Esophagus squamous epithelium (tissue), 5 donors: ENCODE measurements around the gene RPS8. TPM values are rescaled to one million over a fixed set of nuclear protein-coding genes. Genes with fewer than 3 reads are reported as not detected.
"Not testable (repeated sequence)": the region's sequence is repeated elsewhere in the genome, so short reads cannot be mapped to it uniquely, and the experiment has no call there.

Experiments
- DNase-seq: peaks from one replicate; lab custom pipeline; 2025; lab: John Stamatoyannopoulos, UW
- H3K27ac ChIP-seq, 4 donors: fragments of 200-600 bp; sonication (generic); one replicate each; pipeline ENCODE4 v1.5.1; 2016 to 2019; ENCODE audit warnings: mild to moderate bottlenecking in 1 of 4
- H3K27me3 ChIP-seq, 4 donors: fragments of 200-600 bp; sonication (generic); 1 replicate in 3 of 4; 2 replicates in 1 of 4; pipeline versions ENCODE4 v1.5.1 to v1.6.0; 2017 to 2021; ENCODE audit warnings: antibody characterized with exemption in 1 of 4
- H3K36me3 ChIP-seq, 3 donors: fragments of 200-600 bp; sonication (generic); one replicate each; pipeline ENCODE4 v1.5.1; 2016 to 2019
- H3K4me1 ChIP-seq, 3 donors: fragments of 200-600 bp; sonication (generic); one replicate each; pipeline ENCODE4 v1.5.1; 2017 to 2019
- H3K4me3 ChIP-seq, 4 donors: fragments of 200-600 bp; sonication (generic); 1 replicate in 3 of 4; 2 replicates in 1 of 4; pipeline ENCODE4 v1.5.1; 2016 to 2019; ENCODE audit warnings: mild to moderate bottlenecking in 2 of 4, moderate library complexity in 1 of 4
- H3K9me3 ChIP-seq, 3 donors: fragments of 200-600 bp; sonication (generic); one replicate each; pipeline ENCODE4 v1.5.1; 2016 to 2019
- CTCF ChIP-seq, 6 experiments: fragments of 450-650 bp in 4 of 6; fragments of 200-600 bp in 2 of 6; sonication (generic) in 2 of 6; IDR thresholded peaks; one replicate each; pipeline ENCODE4 v1.5.1; 2016 to 2019; ENCODE audit warnings: antibody characterized with exemption in 6 of 6, mild to moderate bottlenecking in 4 of 6, moderate library complexity in 4 of 6
- POLR2A ChIP-seq, 4 donors: fragments of 450-650 bp; IDR thresholded peaks; one replicate each; pipeline ENCODE4 v1.6.1; 2017; ENCODE audit warnings: antibody characterized with exemption in 4 of 4, mild to moderate bottlenecking in 4 of 4, moderate library complexity in 3 of 4
- WGBS, 2 donors: methylation state at CpG; one replicate each; pipeline ENCODE4 v1.1.5; 2018; 5-methylcytosine and 5-hydroxymethylcytosine counted together
- intact Hi-C: fragments of 100-400 bp; cut with DNase I; formaldehyde crosslinking; loops from one replicate; pipeline ENCODE4 v1.15.0; 2022
- total RNA-seq, 4 donors: library from RNA; depleted of rRNA; stranded (reverse); fragments of >200 nt; gene quantifications; one replicate each; pipeline ENCODE4 v1.1.0, GENCODE V29; 2016
- donor health status: DM: yes; HTN: yes; CAD: no.

The RPS8 gene
- total RNA-seq, 4 donors from 2014 or later, result 1,915 to 3,855 (median 2,689) TPM

GRCh38 chr1:44821240-44821715, 45.9 kb downstream of the RPS8 start:
- DNase-seq, result no peak
- 87 to 97% methylated on average over 5 of the region's 9 CpGs for WGBS, 2 donors
- Histone ChIP-seq H3K27ac (peak overlapping the region in 3 of 4 donors; percentile 87 to 97 (median 91)), H3K36me3 (no peaks in the 10 kb centered on the region), H3K4me1 (peaks cover 10 to 44% (median 12%) of the 10 kb centered on the region in 3 donors), H3K4me3 (no peak overlapping the region), H3K27me3 (no peaks in the 10 kb centered on the region), H3K9me3 (no peaks in the 10 kb centered on the region)
- TF ChIP-seq CTCF (IDR thresholded peaks at IDR 0.05) (no peak), POLR2A (IDR thresholded peaks at IDR 0.05) (no peak)
- intact Hi-C loops, result no loop called here

- Histone ChIP-seq H3K27me3 (no peaks in the 10 kb centered on the region), H3K4me3 (no peak overlapping the region), H3K9me3 (no peaks in the 10 kb centered on the region), H3K27ac (no peak overlapping the region), H3K4me1 (peaks cover 10 to 46% (median 12%) of the 10 kb centered on the region in 3 donors), H3K36me3 (no peaks in the 10 kb centered on the region)
- DNase-seq, result no peak
- 83 to 96% methylated on average over 1 to 3 of the region's 6 CpGs for WGBS, 2 donors
- intact Hi-C loops, result no loop called here
- TF ChIP-seq CTCF (IDR thresholded peaks at IDR 0.05) (no peak), POLR2A (IDR thresholded peaks at IDR 0.05) (no peak)
Measured at GRCh38 chr1:44822131-44822701, 46.9 kb downstream of the RPS8 start.

DNA sequence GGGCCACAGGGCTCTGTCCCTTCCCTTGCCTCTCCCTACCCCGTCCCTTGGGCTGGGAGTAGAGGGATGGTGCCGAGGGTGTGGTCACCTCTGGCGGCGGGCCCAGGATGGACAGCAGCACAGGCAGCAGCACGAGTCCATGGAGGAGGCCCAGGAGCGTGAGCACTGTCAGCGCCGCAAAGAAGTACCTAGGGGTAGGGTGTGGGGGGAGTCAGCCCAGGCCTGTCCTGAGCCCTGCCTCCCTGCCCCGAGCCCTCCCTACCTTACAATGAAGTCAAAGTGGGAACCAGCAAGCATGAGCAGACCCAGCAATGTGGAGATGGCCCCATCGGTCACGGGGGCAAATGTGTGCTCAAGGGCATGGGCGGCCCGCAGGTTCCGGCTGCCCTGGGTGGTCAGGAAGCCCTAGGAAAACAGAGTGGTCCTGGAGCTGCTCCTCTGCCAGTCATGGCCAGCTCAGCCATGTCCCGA, 47.7 kb downstream of the RPS8 start:
- no peak overlapping the region for H3K4me3 ChIP-seq
- no peak for DNase-seq
- no peaks in the 10 kb centered on the region for H3K27me3 ChIP-seq
- peaks cover 10 to 40% (median 12%) of the 10 kb centered on the region in 3 donors for H3K4me1 ChIP-seq
- H3K36me3 ChIP-seq, result no peaks in the 10 kb centered on the region
- no peaks in the 10 kb centered on the region for H3K9me3 ChIP-seq
- intact Hi-C loops, result no loop called here
- H3K27ac ChIP-seq, result no peak overlapping the region
- TF ChIP-seq CTCF (IDR thresholded peaks at IDR 0.05) (no peak), POLR2A (IDR thresholded peaks at IDR 0.05) (no peak)
- WGBS, 2 donors, result 80 to 93% methylated on average over 7 of the region's 15 CpGs

GRCh38 chr1:44824392-44824791, 49.1 kb downstream of the RPS8 start:
- 91 to 93% methylated on average over 6 of the region's 6 CpGs for WGBS, 2 donors
- DNase-seq, H3K4me3 ChIP-seq, intact Hi-C loops, H3K36me3 ChIP-seq, H3K27me3 ChIP-seq, H3K27ac ChIP-seq, H3K9me3 ChIP-seq: not testable (repeated sequence)
- peaks cover 6 to 26% (median 7%) of the 10 kb centered on the region in 3 donors for H3K4me1 ChIP-seq

DNA sequence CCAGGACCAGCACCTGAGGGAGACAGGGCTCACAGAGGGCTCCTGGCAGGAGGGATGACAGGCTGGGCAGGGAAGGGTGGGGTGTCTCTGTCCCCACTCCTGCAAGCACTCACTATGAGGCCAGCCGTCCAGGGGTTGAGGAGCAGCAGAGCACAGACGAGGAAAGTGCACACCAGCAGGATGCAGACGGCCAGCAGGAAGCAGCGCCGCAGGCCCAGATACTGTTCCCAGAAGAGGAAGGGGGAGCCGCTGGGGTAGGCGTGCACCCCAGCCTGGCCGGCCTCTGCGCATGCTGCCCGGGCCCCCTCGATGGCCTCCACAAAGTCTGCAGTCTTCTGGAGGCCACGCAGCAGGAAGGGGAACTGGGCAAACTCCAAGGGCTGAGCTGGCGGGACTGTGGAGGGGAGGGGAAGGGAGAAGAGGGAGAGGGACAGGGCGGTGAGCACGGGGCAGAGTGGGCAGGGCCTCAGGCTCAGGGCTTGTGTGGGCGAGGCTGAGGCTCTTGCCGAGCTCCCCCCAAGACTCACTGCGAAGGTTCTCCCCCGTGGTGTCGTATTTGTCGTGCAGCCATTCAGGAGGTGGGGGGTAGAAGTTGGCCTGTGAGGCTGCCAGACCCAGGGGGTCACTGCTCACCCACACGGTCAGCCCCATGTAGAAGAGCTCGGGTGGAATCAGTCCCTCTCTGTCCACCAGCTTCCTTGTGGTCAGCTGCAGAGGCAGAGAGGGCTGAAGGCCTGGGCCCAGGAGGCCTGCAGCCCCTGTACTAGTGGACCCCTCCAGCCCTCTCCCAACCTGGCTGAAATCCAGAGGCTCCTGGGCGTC, 51.2 kb downstream of the RPS8 start:
- Histone ChIP-seq H3K27ac (peak overlapping the region in 2 of 4 donors; percentile 18 to 61), H3K36me3 (no peaks in the 10 kb centered on the region), H3K4me1 (peaks cover 0 to 7% (median 0%) of the 10 kb centered on the region in 3 donors), H3K9me3 (no peaks in the 10 kb centered on the region), H3K4me3 (no peak overlapping the region), H3K27me3 (no peaks in the 10 kb centered on the region)
- DNase-seq, result no peak
- no peak for TF ChIP-seq CTCF (IDR thresholded peaks at IDR 0.05)
- no peak for TF ChIP-seq POLR2A (IDR thresholded peaks at IDR 0.05)
- intact Hi-C loops, result no loop called here
- 59 to 69% methylated on average over 7 to 20 of the region's 24 CpGs for WGBS, 2 donors
